H9 (cell line): Measurements from ENCODE around the gene PRTG. TPM values are rescaled to one million over a fixed set of nuclear protein-coding genes. Genes with fewer than 3 reads are reported as not detected.

ENCODE experiments used
- DNase-seq: peaks from one replicate; pipeline ENCODE4 v3.0.0-alpha.2; 2017
- H2AFZ ChIP-seq: one replicate; pipeline ENCODE4 v1.6.1; 2013; ENCODE audit warnings: mild to moderate bottlenecking, low read length, control low read depth, moderate library complexity
- H2AK5ac ChIP-seq: 2 replicates; pipeline ENCODE4 v1.6.1; 2013; ENCODE audit warnings: low read length, control low read depth, mixed read lengths; ENCODE audit not compliant: insufficient read length
- H2BK120ac ChIP-seq: one replicate; pipeline ENCODE4 v1.6.1; 2013; ENCODE audit warnings: low read depth, mild to moderate bottlenecking, low read length, control low read depth, inconsistent platforms; ENCODE audit not compliant: poor library complexity, severe bottlenecking
- H2BK12ac ChIP-seq: 2 replicates; pipeline ENCODE4 v1.6.1; 2013; ENCODE audit warnings: low read length, control low read depth, mixed read lengths, low read depth; ENCODE audit not compliant: insufficient read length
- H2BK15ac ChIP-seq: 2 replicates; pipeline ENCODE4 v1.6.1; 2013; ENCODE audit warnings: low read depth, low read length, control low read depth
- H2BK20ac ChIP-seq: one replicate; pipeline ENCODE4 v1.6.1; 2013; ENCODE audit warnings: low read depth, mild to moderate bottlenecking, low read length, control low read depth, inconsistent platforms; ENCODE audit not compliant: poor library complexity, severe bottlenecking
- H2BK5ac ChIP-seq: 2 replicates; pipeline ENCODE4 v1.6.1; 2013; ENCODE audit warnings: low read length, control low read depth, mixed read lengths; ENCODE audit not compliant: insufficient read length
- H3K14ac ChIP-seq: 2 replicates; pipeline ENCODE4 v1.6.1; 2013; ENCODE audit warnings: low read length, control low read depth; ENCODE audit not compliant: insufficient read depth
- H3K18ac ChIP-seq: 2 replicates; pipeline ENCODE4 v1.6.1; 2013; ENCODE audit warnings: low read depth, mild to moderate bottlenecking, mixed read lengths, low read length, control low read depth; ENCODE audit not compliant: insufficient read length
- H3K23ac ChIP-seq: 2 replicates; pipeline ENCODE4 v1.6.1; 2013; ENCODE audit warnings: low read length, control low read depth, mixed read lengths, low read depth; ENCODE audit not compliant: insufficient read length
- H3K23me2 ChIP-seq: 2 replicates; pipeline ENCODE4 v1.6.1; 2013; ENCODE audit warnings: low read depth, mild to moderate bottlenecking, mixed read lengths, low read length, control low read depth; ENCODE audit not compliant: insufficient read length, poor library complexity, severe bottlenecking
- H3K27ac ChIP-seq: 2 replicates; pipeline ENCODE4 v1.5.1; 2013; ENCODE audit warnings: low read length, control low read depth, mixed read lengths, low read depth; ENCODE audit not compliant: insufficient read length
- H3K27me3 ChIP-seq: 2 replicates; pipeline ENCODE4 v1.6.1; 2013; ENCODE audit warnings: low read length, control low read depth, inconsistent platforms; ENCODE audit not compliant: insufficient read depth
- H3K4ac ChIP-seq: 2 replicates; pipeline ENCODE4 v1.6.1; 2013; ENCODE audit warnings: low read depth, mild to moderate bottlenecking, control low read depth, inconsistent platforms, low read length, moderate library complexity
- H3K4me1 ChIP-seq: 2 replicates; pipeline ENCODE4 v1.6.1; 2013; ENCODE audit warnings: low read length, control low read depth, inconsistent platforms; ENCODE audit not compliant: insufficient read depth
- H3K4me2 ChIP-seq: 2 replicates; pipeline ENCODE4 v1.6.1; 2013; ENCODE audit warnings: low read length, control low read depth, mixed read lengths; ENCODE audit not compliant: insufficient read length, insufficient read depth
- H3K56ac ChIP-seq: 2 replicates; pipeline ENCODE4 v1.6.1; 2013; ENCODE audit warnings: low read depth, mild to moderate bottlenecking, mixed read lengths, low read length, control low read depth; ENCODE audit not compliant: insufficient read length
- H3K79me1 ChIP-seq: 2 replicates; pipeline ENCODE4 v1.6.1; 2013; ENCODE audit warnings: low read depth, mild to moderate bottlenecking, moderate library complexity, low read length, control low read depth, inconsistent platforms; ENCODE audit not compliant: insufficient read depth, poor library complexity, severe bottlenecking
- H3K79me2 ChIP-seq: 2 replicates; pipeline ENCODE4 v1.6.1; 2013; ENCODE audit warnings: low read length, control low read depth, inconsistent platforms; ENCODE audit not compliant: insufficient read depth
- H3K9ac ChIP-seq: 2 replicates; pipeline ENCODE4 v1.6.1; 2013; ENCODE audit warnings: low read length, control low read depth, mixed read lengths; ENCODE audit not compliant: insufficient read length; ENCODE audit errors: extremely low read depth
- H3K9me3 ChIP-seq: one replicate; pipeline ENCODE4 v1.6.1; 2013; ENCODE audit warnings: low read depth, low read length, inconsistent platforms; ENCODE audit not compliant: control insufficient read depth
- H3T11ph ChIP-seq: one replicate; pipeline ENCODE4 v1.6.1; 2013; ENCODE audit warnings: mild to moderate bottlenecking, low read length, control low read depth, inconsistent platforms
- H4K20me1 ChIP-seq: one replicate; pipeline ENCODE4 v1.6.1; 2013; ENCODE audit not compliant: control insufficient read depth, insufficient read length, insufficient read depth
- H4K5ac ChIP-seq: 2 replicates; pipeline ENCODE4 v1.6.1; 2013; ENCODE audit warnings: low read depth, mild to moderate bottlenecking, mixed read lengths, low read length, control low read depth; ENCODE audit not compliant: insufficient read length
- H4K8ac ChIP-seq: replicated peaks from 2 replicates; pipeline ENCODE4 v1.6.1; 2013; ENCODE audit warnings: low read length, control low read depth, mixed read lengths, low read depth; ENCODE audit not compliant: insufficient read length
- H4K91ac ChIP-seq: 2 replicates; pipeline ENCODE4 v1.6.1; 2013; ENCODE audit warnings: low read depth, mild to moderate bottlenecking, moderate library complexity, mixed read lengths, low read length, control low read depth; ENCODE audit not compliant: insufficient read length
- H3K27ac Mint-ChIP-seq, 3 experiments: 2 replicates in 2 of 3; 3 replicates in 1 of 3; pipeline ENCODE4 v1.8.0; 2020 to 2021; ENCODE audit warnings: mixed read lengths in 3 of 3, mild to moderate bottlenecking in 1 of 3, moderate library complexity in 1 of 3
- H3K27me3 Mint-ChIP-seq: 2 replicates; pipeline ENCODE4 v1.8.0; 2021; ENCODE audit warnings: low read depth, mild to moderate bottlenecking, moderate library complexity, mixed read lengths
- H3K36me3 Mint-ChIP-seq, 3 experiments: 2 replicates in 2 of 3; 3 replicates in 1 of 3; pipeline ENCODE4 v1.8.0; 2020 to 2021; ENCODE audit warnings: low read depth in 3 of 3, mixed read lengths in 3 of 3; ENCODE audit not compliant: insufficient read depth in 1 of 3
- H3K4me1 Mint-ChIP-seq, 2 experiments: 2 replicates each; pipeline ENCODE4 v1.8.0; 2020; ENCODE audit warnings: mixed read lengths in 2 of 2
- H3K4me3 Mint-ChIP-seq, 2 experiments: 2 replicates in 1 of 2; 3 replicates in 1 of 2; pipeline ENCODE4 v1.8.0; 2020 to 2021; ENCODE audit warnings: mild to moderate bottlenecking in 2 of 2, mixed read lengths in 2 of 2, moderate library complexity in 1 of 2
- H3K9me3 Mint-ChIP-seq, 2 experiments: 2 replicates in 1 of 2; 3 replicates in 1 of 2; pipeline ENCODE4 v1.8.0; 2020; ENCODE audit warnings: mild to moderate bottlenecking in 2 of 2, mixed read lengths in 2 of 2, moderate library complexity in 1 of 2
- CTCF ChIP-seq: fragments of 200-600 bp; sonication (generic); conservative IDR thresholded peaks from 3 replicates; pipeline ENCODE4 v1.8.0; 2021; ENCODE audit warnings: antibody characterized with exemption, mild to moderate bottlenecking
- WGBS: extraction: QIAGEN DNeasy Blood & Tissue Kit; methylation state at CpG from one replicate; pipeline ENCODE4 v1.1.7; 2013; ENCODE audit warnings: missing lambda C conversion rate, low lambda C conversion rate, mixed read lengths; ENCODE audit not compliant: insufficient read length; ENCODE audit errors: extremely low coverage; 5-methylcytosine and 5-hydroxymethylcytosine counted together
- total RNA-seq: library from RNA; stranded (reverse); gene quantifications from 2 replicates; pipeline ENCODE4 v1.2.1, GENCODE V29; 2021

PRTG gene
- total RNA-seq, 1 experiment from 2014 or later = 5.7 TPM

- Mint-ChIP-seq H3K4me3 (no peak overlapping the region), H3K4me1 (peaks cover 4 to 7% of the 10 kb centered on the region in 2 experiments), H3K27me3 (peaks cover 53% of the 10 kb centered on the region), H3K27ac (no peak overlapping the region), H3K36me3 (no peaks in the 10 kb centered on the region), H3K9me3 (no peaks in the 10 kb centered on the region)
- Histone ChIP-seq H4K20me1 (no peaks in the 10 kb centered on the region), H3K23me2 (peaks cover 12% of the 10 kb centered on the region), H2AK5ac (no peak overlapping the region), H3K9me3 (no peaks in the 10 kb centered on the region), H3K56ac (no peak overlapping the region), H4K91ac (no peak overlapping the region), H3K79me2 (no peaks in the 10 kb centered on the region), H4K8ac (no peak overlapping the region), H2AFZ (no peak overlapping the region), H3T11ph (no peak overlapping the region), H3K79me1 (no peaks in the 10 kb centered on the region), H3K4me2 (peak overlapping the region; percentile 87), H4K5ac (no peak overlapping the region), H3K23ac (no peak overlapping the region), H3K9ac (peak overlapping the region; percentile 32), H2BK20ac (no peak overlapping the region), H3K27ac (no peak overlapping the region), H2BK15ac (no peak overlapping the region), H3K18ac (no peak overlapping the region), H2BK12ac (no peak overlapping the region), H2BK5ac (no peak overlapping the region), H3K14ac (no peak overlapping the region), H3K4ac (no peak overlapping the region), H3K27me3 (peaks cover 72% of the 10 kb centered on the region), H3K4me1 (no peaks in the 10 kb centered on the region), H2BK120ac (no peak overlapping the region)
- WGBS = no CpG with 5 or more reads among the region's 34 CpGs
- no peak for TF ChIP-seq CTCF
- peak; percentile 31 for DNase-seq
Observed at GRCh38 chr15:55741833-55742497, 987 bp downstream of the PRTG start.
